GM18502 (cell line): Measurements from ENCODE around the gene ARL5A.

ENCODE experiments used
- ATAC-seq: cut with Tn5 transposase; IDR thresholded peaks from one replicate; pipeline ENCODE4 v1.9.1; 2021; ENCODE audit warnings: mild to moderate bottlenecking; ENCODE audit not compliant: unreplicated experiment, poor library complexity

The ARL5A gene

DNA sequence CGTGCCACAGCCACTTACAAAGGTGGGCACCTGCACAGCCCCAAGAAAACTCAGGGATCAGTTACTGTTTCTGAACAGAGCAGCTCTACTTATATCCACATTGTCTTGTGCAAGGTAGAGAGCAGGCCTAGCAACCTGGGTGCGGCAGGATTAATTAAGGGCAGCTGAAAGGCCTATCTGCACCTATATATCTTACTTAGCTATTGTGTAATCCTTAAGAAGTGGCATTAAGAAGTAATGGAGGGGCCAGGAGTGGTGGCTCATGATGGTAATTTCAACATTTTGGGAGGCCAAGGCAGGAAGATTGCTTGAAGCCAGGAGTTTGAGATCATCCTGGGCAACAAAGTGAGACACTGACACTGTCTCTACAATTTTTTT lies 12.8 kb upstream of the ARL5A start:
- no peak for ATAC-seq

DNA sequence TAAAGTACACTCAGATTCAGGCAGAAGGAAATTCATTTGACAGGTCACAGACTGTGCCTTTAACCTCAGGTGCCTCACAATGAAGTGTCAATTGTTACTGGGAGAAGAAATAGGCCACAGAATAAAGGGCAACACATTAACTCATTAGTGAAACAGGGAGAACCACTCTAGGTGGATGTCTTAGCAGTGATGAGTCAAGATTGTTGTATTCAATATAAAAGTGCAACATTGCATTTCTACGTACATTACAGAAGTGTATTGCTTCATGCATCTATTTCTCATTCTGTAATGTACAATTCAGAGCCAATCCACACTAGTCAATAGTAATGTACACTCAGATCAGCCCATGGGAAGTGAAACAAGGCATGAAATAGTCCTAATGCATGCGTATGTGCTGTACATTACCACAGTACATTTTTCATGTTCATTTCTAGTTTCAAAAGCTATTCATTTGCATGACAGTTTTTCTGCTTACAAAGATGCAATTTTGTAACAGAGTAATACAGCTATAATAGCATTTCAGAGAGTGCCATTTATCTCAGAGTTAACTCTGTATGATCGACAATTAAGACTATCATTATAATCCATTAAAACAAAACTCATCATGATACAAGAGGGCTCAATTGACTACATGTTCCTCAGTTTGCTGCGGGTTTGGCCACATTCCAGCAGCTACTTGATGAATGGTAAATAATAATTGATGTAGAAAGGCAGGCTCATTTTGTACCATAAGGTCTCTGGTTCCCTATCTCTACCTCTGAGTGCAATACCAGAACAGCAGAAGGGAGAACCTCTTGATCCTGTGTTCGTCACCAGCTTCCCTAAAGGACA lies 12.2 kb upstream of the ARL5A start:
- ATAC-seq = peak; percentile 98

DNA sequence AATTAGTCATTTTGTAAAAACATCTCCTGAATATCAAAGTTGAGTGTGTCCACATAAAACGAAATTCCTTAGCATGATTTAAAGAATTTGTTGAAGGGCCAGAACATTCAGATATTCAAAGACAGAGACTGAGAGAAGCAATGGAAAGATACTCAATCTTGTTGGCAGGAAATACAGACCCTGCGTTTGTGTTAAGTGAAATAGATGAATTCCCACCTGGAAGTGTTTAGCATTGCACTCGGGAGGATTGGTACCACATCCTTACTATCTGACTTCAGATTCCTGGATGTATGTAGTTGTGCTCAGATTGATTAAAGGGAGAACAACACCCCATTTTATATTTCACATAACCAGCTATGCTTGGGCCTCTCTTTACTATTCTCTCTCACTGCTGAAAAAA lies 9.7 kb upstream of the ARL5A start:
- ATAC-seq = no peak

DNA sequence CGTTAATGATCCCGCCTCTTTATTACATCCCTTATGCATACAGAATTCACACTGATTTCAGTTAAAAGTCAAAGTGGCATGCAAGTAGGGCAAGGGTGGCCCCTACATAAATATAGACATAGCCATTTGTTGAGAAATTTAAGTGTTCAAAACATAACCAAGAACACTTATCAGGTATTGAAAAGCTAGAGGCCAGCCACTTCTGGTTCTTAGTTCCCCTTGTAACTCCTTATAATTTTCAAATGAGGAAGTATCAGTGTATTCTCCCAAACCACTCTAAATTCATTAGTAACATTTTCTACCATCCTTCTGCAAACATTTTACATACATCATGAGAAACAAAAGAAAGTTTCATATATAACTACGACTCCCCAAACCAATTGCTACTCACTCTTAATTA lies 5.8 kb upstream of the ARL5A start:
- ATAC-seq = peak; percentile 82

DNA sequence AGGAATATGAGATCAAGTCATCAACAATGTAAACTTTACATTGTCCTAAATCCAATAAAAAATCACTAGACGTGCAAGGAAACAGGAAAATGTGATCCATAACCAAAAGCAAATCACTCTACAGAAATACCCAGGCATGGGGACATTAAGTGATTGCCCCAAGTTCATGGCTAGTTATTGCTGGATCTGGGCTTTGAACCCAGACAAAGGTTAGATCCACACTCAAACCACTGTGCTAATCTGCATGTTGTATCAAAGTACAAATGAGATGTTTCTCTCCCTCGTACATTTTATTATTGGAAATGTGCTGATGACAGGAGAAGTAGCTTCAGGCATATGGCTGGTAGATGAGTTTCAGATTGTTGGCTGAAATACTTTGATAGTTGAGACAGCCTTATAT lies 2.7 kb upstream of the ARL5A start:
- no peak for ATAC-seq

DNA sequence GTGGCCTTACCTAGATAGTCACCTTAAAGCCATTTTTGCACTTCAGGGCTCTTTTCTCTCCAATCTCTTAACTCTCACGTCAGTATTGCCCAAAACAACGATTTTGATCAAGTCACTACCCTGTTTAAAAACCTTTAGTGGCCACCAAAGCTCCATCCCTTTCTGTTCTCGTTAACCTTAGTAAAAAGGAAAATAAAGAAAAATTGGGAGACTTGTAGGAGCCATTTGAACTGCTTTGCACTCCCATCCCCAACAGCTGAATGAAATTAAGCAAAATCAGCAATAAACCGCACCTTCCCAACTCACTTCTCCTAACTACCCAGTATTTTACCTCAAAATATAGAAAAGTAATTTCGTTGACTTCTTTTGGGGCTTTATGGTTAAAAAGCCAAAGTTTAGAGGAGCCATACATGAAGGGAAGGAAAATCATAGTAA lies 686 bp upstream of the ARL5A start:
- ATAC-seq = no peak

DNA sequence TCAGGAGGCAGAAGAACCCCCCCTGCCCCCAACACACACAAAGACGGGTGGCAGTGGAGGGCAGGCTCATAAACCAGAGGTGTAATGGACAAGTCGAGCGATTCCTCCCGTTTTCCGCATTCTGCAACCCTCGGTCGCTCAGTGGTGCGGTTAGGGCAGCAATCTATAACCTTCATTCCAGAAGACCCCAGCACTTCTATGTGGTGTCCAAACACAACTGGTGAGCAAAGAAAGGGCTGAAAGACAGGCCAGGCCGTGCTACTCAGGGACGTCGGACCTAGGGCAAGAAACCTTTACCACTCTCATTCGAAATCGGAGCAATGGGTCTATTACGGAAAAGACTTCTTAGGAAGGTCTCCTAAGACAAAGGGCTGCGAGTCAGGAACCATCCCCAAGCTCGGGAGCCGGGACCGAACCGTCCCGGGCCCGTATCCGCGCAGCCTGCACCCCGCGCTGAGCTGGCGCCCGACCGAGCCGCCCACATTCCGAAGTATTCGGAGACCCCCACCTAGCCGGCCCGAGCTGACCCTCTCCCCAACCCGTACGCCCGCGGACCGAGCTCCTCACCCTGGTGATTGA lies 568 bp downstream of the ARL5A start:
- ATAC-seq = peak; percentile 34

DNA sequence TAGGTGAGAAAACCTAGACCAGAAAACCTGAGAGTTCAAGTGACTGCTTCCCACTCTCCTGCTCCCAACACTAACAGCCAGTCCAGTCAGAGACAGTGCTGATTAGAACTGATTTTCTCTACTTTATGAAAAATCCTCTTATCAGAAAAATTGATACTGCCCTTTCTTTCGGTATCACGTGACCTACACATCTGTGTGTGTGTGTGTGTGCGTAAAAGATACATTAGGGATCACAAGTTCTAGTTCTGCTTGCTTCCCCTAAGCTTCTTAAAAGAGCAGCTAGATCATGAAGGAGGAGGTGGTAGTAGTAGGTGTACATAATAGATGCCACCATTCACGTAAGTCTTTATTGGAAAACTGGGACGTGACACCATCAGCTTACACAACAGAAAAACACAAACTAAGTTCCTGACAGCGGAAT lies 1.5 kb downstream of the ARL5A start:
- no peak for ATAC-seq

DNA sequence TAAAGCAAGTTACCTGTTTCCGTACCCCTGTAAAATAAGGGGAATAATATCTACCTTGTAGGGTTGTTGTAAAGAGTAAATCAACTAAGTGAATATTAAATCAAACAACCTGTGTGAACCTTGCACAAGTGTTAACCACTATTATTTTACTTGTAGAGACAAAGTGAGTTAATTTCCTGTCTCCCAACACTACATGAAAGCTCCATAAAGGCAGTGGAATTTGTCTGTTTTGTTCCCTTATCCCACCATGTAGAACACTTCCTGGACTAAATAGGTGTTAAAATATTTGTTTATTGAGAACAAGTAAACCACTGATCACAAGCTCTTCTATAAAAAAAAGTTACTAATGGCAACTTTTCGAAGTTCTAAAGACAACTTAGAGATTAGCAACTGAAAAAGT lies 3.3 kb downstream of the ARL5A start:
- ATAC-seq = no peak

DNA sequence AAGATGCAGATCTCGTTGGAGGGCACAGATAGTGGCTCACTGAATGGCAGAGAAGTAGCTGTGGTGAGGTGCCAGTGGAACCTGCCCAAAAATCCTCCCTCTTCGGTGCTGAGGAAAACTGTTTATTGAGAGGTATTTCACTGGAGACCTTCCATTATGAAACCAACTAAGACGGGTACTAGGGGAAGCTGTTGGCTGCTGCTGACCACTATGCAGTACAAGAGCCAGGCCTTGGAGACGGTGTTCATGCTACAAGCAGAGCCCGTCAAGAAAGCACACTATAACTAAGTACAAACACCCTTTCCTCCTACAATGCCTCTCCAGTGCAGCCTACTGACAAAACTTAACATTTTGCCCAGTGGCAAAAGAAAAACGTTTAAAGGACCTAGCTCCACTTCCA lies 4.6 kb downstream of the ARL5A start:
- ATAC-seq = no peak

DNA sequence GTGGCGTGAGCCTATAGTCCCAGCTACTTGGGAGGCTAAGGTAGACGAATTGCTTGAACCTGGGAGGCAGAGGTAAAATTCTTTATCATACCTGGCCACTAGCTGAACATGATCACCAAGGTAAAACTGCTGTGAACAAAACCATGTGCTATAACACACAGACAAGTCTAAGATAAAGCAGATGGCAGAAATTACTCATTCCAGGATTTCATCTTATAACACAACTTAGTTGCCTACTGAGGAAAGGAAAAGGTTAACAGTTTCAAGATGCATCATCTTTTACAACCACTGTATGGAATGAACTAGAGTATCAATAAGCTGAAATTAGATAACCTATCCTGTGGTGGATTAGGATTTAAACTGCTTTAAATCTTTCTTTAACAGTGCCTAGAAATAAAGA lies 8.3 kb downstream of the ARL5A start:
- peak; percentile 80 for ATAC-seq

DNA sequence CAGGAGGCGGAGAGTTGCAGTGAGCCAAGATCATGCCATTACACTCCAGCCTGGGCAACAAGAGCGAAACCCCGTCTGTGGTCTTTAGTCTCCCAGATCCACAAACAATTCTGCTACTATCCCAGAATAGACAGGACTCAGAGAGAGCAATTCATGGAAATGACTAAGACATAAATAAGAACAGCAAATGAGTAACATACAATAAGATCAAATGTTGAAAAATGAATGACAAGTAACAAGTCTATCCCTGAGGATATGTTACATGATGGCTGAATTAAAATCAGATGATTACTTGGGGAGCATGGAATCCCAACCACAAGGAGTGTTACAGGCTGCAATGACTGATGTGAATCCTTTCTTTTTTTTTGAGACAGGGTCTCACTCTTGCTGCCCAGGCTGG lies 10.3 kb downstream of the ARL5A start:
- no peak for ATAC-seq

DNA sequence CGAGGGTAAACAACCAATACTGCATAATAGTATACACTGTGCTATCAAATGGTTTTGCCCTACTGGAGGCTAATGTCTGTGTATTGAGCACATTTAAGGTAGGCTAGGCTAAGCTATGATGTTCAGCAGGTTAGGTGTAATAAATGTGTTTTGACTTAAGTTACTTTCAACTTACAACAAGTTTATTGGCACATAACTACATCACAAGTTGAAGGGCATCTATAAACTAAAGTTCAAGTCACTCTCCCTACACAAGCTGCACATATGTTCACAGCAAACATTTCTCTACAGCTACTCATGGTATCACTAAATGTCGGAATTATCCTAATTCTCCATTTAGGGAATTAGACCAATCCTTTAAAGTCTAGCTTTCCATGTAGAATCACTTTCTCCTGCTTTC lies 11.4 kb downstream of the ARL5A start:
- ATAC-seq = no peak

DNA sequence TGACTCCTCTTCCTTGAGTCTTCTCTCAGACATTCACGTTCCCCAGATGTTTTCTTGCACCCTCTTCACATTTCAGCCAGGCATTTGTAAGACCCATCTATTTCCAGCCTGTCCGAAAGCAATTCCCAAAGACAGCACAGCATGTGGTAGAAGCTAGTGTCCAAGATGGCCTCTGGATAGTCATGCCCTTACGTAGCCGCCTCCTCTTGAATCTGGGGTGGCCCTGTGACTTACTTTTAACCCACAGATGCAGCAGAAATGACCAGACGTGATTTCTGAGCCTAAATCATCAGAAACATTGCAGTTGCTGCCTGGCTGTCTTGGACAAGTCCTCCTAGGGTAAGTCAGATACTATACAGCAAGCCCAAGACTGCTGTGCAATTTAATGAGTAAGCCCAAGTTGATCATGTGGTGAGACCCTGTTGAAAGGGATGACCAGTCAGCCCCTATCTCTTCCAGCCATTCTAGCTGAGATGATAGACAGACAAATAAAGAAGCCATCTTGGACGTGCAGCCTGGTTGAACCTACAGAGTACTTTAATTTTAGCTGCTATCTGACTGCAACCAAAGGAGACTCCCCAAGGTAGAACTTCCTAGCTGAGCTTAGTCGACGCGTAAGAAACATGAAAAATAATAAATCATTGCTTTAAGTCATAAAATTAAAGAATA lies 12.3 kb downstream of the ARL5A start:
- no peak for ATAC-seq

DNA sequence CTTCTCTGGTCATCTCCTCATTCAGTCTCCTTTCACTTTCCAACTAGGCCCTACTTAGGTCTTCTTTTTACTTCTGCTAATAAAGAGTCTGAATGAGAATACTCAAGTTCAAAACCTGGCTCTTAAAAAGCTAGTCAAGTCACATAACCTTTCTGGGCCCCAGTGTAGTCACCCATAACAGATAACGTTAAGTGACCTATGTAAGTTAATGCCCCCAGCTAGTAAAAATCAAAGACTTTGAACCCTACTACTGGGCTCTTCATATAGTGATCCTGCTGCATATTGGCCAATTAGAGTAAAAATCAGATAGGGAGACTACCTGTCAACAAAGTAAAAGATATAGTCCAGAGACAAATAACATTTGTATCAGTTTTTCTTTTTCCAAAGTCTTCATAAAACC lies 17.7 kb downstream of the ARL5A start:
- ATAC-seq = no peak

DNA sequence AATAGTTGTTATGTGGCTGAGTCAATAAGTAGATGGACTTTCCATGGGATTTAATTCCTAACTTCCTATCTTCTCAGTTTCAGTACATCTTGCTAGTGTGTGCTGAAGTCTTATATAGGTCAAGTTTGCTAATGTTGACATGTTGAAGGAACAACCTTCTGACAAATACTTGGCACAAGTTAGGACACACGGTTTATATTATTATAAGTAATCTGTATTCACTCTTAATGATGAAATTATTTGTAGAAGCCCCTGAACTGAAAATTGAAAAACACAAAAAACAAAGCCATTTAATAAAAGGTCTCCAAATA lies 19.2 kb downstream of the ARL5A start:
- no peak for ATAC-seq

DNA sequence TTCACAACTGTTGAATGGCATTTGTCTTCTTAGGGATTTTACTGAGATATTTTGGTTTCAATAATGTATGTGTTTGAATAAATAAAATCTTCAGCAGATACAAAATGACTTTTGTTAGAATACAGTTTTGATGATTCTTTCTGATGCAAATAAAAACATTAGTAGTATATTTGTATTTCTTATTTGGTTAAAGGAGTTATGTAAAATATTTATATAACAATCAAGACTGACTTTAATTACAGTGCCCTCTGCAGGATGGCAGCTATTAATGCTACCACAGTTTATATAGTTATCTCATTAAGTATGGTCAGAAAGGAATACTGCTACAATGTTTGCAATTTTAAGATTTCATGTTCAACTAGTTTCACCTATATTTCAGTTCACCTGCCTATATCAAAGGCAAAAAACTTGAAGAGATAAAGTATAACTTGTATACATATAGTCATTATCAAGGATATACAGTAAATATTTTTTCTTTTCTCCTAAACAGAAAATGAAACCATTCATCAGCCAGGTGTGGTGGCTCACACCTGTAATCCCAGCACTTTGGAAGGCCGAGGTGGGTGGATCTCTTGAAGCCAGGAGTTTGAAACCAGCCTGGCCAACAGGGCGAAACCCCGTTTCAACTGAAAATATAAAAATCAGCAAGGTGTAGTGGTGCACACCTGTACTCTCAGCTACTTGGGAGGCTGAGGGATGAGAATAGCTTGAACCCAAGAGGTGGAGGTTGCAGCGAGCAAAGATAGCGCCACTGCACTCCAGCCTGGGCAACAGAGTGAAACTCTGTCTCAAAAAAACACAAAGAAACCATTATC lies 19.8 kb downstream of the ARL5A start:
- no peak for ATAC-seq

DNA sequence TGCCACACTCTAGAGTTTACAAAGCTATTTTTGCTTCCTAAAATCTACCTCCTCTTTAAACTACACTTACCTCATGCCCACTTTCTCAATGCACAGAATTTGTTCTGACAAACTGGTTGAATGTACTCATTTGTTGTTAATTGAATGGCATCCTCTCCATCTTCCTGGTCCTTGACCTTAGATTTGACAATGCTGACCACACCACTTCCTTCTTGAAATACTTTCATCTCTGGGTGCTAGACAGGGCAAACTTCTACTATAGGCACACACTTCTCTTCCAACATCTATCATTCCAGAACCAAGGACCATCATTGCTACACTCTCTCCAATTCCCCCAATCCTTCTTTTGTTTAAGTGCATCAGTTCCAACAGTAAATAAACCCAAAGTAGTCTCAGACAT lies 22.3 kb downstream of the ARL5A start:
- no peak for ATAC-seq

DNA sequence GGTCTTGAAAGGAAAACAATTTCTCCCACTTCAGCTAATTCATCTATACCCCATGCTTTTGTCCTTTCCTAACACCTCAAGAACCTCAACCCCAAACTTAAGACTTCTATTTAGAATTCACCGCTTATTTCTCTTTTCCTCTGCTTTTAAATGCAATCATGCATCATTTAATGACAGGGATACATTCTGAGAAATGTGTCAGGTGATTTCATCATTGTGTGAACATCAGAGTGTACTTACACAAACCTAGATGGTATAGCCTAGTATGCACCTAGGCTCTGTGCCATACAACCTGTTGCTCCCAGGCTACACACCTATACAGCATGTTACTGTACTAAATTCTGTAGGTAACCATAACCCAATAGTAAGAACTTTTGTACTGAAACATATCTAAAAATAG lies 22.9 kb downstream of the ARL5A start:
- ATAC-seq = no peak

DNA sequence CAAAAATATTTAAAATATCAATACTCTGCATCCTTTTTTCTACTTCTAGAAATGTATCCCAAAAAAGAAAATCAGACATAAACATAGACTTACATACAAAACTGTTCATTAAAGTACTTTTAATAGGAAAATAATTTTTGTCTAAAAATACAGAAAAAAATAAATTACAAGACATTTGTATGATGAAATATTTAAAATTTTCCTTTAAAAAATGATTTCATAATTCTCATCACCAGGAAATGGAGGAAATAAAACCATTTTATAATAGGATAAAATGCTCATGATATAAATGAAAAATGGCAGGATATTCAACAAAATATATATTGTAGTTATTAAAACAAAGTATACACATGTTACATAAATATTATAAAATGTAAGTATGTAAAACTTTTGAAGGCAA lies 24.4 kb downstream of the ARL5A start:
- no peak for ATAC-seq

DNA sequence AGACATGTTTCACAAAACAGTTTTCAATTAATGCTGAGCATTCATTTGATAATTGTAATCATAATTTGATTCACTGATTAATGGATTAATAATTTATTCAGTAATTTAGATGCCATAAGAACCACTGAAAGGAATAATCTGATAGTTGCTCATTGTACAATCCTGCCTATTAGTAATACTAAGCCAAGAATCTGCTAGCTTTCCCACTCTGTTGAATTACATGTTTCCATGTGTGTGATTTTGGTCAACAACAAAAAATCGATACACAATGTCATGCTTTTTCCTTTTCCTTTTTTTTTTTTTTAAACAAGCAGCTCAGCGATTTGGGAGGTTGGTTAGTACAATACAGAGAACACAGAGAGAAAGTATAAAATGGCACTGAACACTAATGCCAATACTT lies 25.9 kb downstream of the ARL5A start:
- ATAC-seq = no peak
